ENCODE results near the gene FRMD6. TPM values are rescaled to one million over a fixed set of nuclear protein-coding genes. Genes with fewer than 3 reads are reported as not detected.

Gene FRMD6
- total and polyA plus RNA-seq, 4 donors, result 3.2 to 27.2 (median 8.6) TPM

GRCh38 chr14:51636109-51636508, 15.6 kb upstream of the FRMD6 start:
- Histone ChIP-seq H3K4me3 (no peak overlapping the region), H3K9me3 (ENCODE audit: control insufficient read depth in 4 of 4, insufficient read depth in 3 of 4, low read length in 3 of 4) (no peaks in the 10 kb centered on the region), H3K36me3 (ENCODE audit: control insufficient read depth in 4 of 4, insufficient read depth in 4 of 4, low read length in 4 of 4) (no peaks in the 10 kb centered on the region), H3K27me3 (ENCODE audit: control insufficient read depth in 3 of 3, insufficient read depth in 3 of 3, low read length in 2 of 3) (no peaks in the 10 kb centered on the region), H3K4me1 (ENCODE audit: control insufficient read depth in 5 of 5, insufficient read depth in 5 of 5, low read length in 5 of 5) (peaks cover 0 to 3% (median 0%) of the 10 kb centered on the region in 5 donors), H3K27ac (ENCODE audit: low read depth in 1 of 2, low read length in 1 of 2) (no peak overlapping the region), H3K9ac (ENCODE audit: insufficient read depth in 1 of 2, low read length in 2 of 2) (no peak overlapping the region)
- TF ChIP-seq CTCF (IDR thresholded peaks at IDR 0.05; ENCODE audit: control extremely low read depth, extremely low read depth), result no peak
- no peak for ATAC-seq (ENCODE audit: insufficient read depth, low FRiP score)
- DNase-seq, result no peak
- 81 to 87% methylated on average over 4 of the region's 4 CpGs for WGBS, 2 donors

- ATAC-seq (ENCODE audit: insufficient read depth, low FRiP score) (peak; percentile 58), DNase-seq (no peak)
- TF ChIP-seq CTCF (IDR thresholded peaks at IDR 0.05; ENCODE audit: control extremely low read depth, extremely low read depth), result no peak
- Histone ChIP-seq H3K4me1 (ENCODE audit: control insufficient read depth in 5 of 5, insufficient read depth in 5 of 5, low read length in 5 of 5) (peaks cover 0 to 3% (median 0%) of the 10 kb centered on the region in 5 donors), H3K27me3 (ENCODE audit: control insufficient read depth in 3 of 3, insufficient read depth in 3 of 3, low read length in 2 of 3) (no peaks in the 10 kb centered on the region), H3K36me3 (ENCODE audit: control insufficient read depth in 4 of 4, insufficient read depth in 4 of 4, low read length in 4 of 4) (peaks cover 0 to 5% (median under 1%) of the 10 kb centered on the region in 4 donors), H3K27ac (ENCODE audit: low read depth in 1 of 2, low read length in 1 of 2) (no peak overlapping the region), H3K4me3 (no peak overlapping the region), H3K9ac (ENCODE audit: insufficient read depth in 1 of 2, low read length in 2 of 2) (no peak overlapping the region), H3K9me3 (ENCODE audit: control insufficient read depth in 4 of 4, insufficient read depth in 3 of 4, low read length in 3 of 4) (no peaks in the 10 kb centered on the region)
- WGBS, 2 donors, result 64 to 75% methylated on average over 7 of the region's 7 CpGs
Measured at GRCh38 chr14:51638071-51638944, 13.4 kb upstream of the FRMD6 start.

- DNase-seq (no peak), ATAC-seq (ENCODE audit: insufficient read depth, low FRiP score) (no peak)
- H3K27me3 ChIP-seq (ENCODE audit: control insufficient read depth in 3 of 3, insufficient read depth in 3 of 3, low read length in 2 of 3), result no peaks in the 10 kb centered on the region
- peaks cover 0 to 3% (median 0%) of the 10 kb centered on the region in 5 donors for H3K4me1 ChIP-seq (ENCODE audit: control insufficient read depth in 5 of 5, insufficient read depth in 5 of 5, low read length in 5 of 5)
- H3K27ac ChIP-seq (ENCODE audit: low read depth in 1 of 2, low read length in 1 of 2), result no peak overlapping the region
- no peaks in the 10 kb centered on the region for H3K9me3 ChIP-seq (ENCODE audit: control insufficient read depth in 4 of 4, insufficient read depth in 3 of 4, low read length in 3 of 4)
- no peak overlapping the region for H3K4me3 ChIP-seq
- TF ChIP-seq CTCF (IDR thresholded peaks at IDR 0.05; ENCODE audit: control extremely low read depth, extremely low read depth), result no peak
- peaks cover 0 to 5% (median under 1%) of the 10 kb centered on the region in 4 donors for H3K36me3 ChIP-seq (ENCODE audit: control insufficient read depth in 4 of 4, insufficient read depth in 4 of 4, low read length in 4 of 4)
- H3K9ac ChIP-seq (ENCODE audit: insufficient read depth in 1 of 2, low read length in 2 of 2), result no peak overlapping the region
- 78 to 84% methylated on average over 5 of the region's 5 CpGs for WGBS, 2 donors
Measured at GRCh38 chr14:51639668-51640316, 11.9 kb upstream of the FRMD6 start.
